DMS79 (cell line): ENCODE measurements around the gene KRT86.
"Not testable (repeated sequence)": the region's sequence is repeated elsewhere in the genome, so short reads cannot be mapped to it uniquely, and the experiment has no call there.

Experiments used
- DNase-seq: peaks from one replicate; lab custom pipeline; 2025; lab: John Stamatoyannopoulos, UW

Gene KRT86

GRCh38 chr12:52251367-52252051 lies 22.9 kb upstream of the KRT86 start:
- DNase-seq, result no peak

GRCh38 chr12:52252175-52252615 lies 22.2 kb upstream of the KRT86 start:
- not testable (repeated sequence) for DNase-seq

DNA sequence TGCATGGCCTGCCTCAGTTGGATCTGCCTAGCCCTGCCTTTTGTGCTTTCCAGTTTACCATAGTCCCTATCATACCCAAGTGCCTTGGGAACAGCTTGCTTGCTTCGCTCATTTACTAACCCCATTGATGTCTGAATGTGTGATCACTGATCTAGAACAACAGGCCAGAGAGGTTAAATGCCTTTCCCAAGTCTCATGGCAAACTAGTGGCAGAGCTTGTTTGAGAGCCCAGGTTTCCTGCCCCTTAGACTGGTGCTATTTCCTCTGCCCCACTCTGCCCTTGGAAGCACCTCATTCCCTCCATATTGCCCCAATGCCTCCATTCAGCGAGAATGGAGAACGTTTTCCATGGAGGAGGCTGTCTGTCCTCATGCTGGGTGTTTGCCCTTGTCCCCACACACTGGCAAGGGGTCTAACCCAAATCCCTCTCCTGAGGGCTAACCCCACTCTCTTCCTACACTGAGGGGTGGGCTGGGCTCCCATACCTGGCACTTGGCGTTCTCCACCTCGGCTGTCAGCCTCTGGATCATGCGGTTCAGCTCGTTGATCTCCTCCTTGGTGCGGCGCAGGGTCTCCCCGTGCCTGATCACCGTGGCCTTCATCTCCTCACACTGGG lies 21.6 kb upstream of the KRT86 start:
- no peak for DNase-seq

DNA sequence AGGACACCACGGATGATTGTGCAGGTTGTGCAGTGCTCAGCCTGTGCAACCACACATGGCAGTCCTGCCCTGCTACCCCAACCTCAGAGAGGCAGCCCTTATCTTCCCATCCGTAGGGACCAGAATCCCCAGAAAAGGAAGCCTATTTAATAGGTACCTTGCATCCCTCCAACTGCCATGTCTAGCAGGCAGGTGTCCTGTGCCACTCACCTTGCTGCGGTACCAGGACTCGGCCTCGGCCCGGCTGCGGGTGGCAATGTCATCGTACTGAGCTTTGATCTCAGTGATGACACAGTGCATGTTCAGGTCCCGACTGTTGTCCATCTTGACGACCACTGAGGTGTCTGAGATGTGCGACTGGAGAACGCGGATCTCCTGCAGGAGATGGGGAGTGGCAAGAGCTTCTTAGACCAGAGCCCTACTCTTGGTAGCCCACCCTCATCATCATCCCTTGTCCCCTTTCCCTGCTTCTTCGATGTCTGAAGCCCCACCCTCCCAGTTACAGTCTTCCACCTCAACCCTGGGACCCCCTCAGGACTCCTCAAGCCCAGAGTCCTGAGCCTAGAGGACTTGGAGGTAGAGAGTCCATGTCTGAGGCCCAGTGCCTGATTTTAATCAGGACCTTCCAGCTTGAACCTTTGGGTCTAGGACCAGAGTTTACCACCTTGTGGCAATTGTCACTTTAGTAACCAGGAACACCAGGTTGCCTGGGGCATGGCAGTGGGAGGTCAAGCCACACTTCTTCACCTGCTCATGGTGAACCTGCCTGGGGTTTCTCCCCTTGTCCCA lies 20.9 kb upstream of the KRT86 start:
- no peak for DNase-seq

DNA sequence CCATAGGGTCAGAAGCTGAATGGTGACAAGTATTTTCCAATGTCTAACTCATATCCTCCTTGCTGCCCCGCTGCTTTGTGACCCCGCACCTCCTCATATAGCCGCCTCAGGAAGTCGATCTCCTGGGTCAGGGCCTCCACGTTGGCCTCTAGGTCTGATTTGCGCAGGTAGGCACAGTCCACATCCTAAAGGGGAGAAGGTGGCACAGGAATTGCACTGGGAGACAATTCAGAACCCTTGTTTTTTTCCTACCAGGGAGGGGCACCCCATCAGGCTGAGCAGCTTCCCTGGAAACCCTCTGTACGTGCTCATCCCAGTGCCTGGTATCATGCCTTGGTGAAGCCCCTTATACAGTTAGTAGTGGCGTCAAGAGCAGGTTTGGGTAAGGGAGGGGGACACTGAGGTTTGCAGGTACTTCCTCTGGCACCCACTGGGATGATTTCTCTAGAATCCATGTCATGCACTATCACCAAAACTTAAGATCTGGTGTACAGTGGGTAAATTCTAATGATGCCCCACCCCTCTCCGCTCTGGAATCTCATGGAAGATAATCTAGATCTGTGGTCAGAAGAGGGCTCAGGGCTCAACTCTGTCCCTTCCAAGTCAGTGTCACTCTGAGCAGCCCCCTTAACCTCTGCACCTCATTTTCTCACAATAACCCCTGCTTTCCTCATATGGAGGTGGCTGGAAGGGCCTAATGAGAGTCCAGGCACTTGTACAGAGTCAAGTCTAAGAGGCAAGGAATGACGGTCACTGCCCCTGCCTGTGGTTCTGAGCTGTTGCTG lies 20.1 kb upstream of the KRT86 start:
- DNase-seq, result no peak

DNA sequence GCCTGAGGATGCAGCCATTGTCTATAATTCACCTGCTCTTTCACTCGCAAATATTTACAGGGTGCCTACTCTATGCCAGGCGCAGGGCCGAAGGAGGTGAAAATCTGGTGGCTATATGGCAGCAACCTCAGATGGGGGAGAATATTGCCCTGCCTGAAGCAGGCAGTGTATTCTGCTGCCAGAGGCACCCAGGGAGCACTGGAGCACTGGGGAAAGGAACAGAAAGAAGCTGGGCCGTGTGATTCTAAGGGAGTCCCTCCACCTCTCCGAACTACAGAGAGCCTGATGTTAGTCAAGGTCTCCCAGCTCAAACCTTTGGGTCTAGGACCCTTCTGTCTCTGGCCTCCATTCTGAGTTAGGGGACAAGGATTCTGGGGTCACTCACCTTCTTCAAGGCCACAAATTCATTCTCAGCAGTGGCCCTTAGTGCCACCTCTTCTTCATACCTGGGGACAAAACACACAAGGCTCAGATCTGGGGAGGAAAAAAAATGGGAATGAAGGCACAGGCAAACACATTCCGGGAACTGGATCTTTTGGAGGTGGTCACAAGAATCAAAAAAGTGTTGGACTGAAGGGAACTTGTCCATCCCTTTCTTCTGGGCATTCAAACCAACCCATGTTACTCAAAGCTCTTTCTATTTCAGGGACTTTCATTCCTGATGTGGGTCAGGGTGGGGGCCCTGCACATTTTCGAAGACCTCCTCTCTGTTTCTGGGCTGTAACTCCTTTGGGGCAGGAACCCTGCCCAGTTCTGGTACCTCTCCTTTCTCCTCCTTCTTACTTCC lies 19.3 kb upstream of the KRT86 start:
- DNase-seq, result no peak

DNA sequence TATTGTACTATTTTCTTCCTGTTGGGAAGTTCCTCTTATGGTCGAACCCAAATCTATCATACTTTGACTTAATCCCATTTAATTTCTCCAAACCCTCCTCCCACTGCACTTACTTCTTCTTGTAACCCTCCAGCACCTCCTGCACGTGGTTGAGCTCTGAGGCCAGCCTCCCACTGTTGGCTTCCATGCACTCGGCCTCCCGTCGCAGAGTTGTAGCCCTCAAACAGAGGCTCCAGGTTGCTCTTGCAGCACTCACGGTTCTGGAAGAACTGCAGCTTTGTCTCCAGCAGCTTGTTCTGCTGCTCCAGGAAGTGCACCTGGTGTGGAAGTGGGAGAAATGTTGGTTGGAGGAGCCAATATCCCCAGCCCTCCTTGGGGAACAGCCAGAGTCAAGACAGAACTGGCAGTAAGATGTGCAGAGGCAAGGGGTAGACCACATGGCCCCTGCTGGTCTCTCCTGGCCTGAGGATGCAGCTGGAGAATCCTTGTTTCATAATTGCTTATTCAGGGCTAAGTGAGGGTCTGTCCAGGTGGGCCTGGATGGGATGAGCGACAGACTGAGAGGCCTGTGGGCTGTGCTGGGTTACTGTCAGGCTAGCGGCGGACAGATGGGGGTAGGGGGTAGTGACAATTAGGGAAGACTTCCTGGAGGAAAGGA lies 18.4 kb upstream of the KRT86 start:
- no peak for DNase-seq

GRCh38 chr12:52256584-52256935 lies 17.9 kb upstream of the KRT86 start:
- DNase-seq, result no peak

GRCh38 chr12:52257074-52257551 lies 17.3 kb upstream of the KRT86 start:
- DNase-seq, result no peak

DNA sequence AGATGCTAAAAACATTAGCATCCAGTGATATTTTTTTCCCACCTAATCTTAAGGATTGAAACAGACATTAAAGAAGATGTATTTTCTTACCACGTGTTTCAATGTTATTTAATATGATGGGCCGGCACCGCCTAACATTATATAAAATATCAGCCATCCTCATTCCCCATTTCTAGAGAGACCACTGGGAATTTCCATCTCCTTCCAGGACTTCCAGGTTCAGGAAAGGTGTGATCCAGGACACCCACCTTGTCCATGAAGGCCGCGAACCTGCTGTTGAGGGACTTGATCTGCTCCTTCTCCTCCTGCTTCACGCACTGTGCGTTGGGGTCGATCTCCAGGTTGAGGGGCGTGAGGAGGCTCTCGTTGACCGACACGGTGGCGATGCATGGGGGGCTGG lies 16.5 kb upstream of the KRT86 start:
- DNase-seq, result not testable (repeated sequence)

- no peak for DNase-seq
Measured at GRCh38 chr12:52258335-52258901, 16.0 kb upstream of the KRT86 start.

DNA sequence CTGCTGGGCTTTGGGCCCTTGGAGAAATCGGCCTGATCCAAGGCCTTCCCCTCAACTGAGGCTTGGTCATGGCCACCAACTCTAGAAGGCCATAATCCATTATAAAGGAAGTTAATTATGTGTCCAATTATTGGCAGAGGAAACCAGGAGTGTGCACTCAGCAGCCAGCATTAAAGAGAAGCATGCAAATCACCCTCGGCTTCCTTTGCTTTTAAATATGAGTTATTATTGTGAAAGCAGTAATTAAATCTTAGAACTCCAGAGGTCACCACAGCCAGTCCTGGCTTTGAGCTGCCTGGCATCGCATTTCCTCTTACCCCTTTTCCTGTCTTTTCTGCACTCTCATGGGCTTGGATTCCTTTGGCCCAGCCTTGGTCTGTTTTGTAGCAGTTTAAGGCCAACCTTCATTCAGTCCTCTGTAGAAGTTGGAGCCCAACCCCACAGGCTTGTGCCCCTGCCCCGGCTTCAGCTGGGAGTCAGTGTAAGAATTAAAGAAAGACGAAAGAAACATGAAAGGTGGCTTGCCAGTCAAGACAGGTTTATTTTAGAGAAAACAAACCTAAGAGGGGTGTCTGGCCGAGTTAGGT lies 14.7 kb upstream of the KRT86 start:
- no peak for DNase-seq

DNA sequence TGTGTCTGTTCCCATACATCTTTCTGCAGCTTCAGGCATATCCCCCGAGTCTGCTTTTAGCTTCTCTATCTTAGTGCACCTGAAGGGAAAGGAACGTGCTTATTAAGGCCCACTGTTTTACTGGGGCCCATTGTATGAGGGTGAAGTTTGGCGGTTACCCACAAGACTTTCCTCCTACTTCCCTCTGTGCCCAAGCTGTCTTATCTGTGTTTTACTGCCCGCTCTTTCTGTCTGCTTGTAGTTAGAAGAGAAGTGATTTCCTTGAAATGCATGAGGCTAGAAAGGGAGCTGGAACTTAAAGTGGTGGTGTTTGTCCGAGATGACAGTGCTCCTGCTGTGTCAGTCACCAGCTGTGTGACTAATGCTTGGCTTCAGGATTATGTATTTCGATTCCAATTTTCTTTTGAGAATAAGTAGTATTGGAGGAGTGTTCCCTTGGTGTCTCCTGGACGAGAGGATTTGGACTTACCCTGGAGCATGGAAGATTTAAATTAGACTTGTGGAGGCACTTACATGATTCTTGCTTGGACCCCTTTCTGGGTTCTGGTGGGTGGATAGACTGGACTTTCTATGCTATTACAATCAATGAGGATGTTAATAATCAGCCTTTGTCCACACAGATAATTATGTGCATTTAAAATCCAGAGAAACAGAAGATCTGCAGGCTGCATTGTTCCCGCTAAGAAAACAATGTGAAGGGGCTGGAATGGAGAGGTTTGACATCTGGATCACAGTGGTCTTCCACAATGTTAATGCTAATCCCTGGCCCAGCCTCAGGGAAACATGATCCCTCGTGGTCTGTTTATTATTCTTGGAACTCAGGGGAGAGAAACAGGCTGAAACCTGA lies 13.9 kb upstream of the KRT86 start:
- DNase-seq, result no peak

DNA sequence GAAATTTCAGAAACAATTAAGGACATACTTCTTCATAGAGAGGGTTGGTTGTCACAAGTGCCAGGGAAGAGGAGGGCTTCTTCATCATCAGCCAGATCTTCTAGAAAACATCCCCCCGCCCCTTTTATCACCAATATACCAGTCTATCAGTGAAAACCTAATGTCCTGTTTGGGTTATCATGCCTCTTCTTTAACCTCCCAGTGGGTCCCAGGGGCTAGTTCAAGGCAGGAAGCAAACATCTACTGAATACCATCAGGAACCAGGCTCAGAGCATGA lies 13.3 kb upstream of the KRT86 start:
- DNase-seq, result no peak

DNA sequence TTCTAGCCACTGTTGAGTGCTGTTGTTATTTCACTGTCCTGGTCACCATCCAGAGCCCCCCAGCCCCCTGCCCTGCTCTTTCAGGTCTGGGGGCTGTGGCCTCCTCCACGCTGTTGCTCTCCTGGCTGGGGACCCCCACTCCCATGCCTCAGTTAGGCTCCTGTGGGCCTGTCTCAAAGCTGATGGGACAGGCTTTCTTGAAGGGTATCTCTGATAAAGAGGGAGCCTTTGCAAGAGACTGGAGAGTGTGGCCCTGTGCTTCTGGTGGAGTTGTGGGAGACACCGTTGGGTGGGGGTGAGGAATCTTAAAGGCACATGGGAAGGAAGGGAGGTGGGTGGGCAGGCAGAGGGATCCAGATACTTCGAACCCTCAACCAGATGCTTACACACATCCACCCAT lies 12.2 kb upstream of the KRT86 start:
- no peak for DNase-seq

DNA sequence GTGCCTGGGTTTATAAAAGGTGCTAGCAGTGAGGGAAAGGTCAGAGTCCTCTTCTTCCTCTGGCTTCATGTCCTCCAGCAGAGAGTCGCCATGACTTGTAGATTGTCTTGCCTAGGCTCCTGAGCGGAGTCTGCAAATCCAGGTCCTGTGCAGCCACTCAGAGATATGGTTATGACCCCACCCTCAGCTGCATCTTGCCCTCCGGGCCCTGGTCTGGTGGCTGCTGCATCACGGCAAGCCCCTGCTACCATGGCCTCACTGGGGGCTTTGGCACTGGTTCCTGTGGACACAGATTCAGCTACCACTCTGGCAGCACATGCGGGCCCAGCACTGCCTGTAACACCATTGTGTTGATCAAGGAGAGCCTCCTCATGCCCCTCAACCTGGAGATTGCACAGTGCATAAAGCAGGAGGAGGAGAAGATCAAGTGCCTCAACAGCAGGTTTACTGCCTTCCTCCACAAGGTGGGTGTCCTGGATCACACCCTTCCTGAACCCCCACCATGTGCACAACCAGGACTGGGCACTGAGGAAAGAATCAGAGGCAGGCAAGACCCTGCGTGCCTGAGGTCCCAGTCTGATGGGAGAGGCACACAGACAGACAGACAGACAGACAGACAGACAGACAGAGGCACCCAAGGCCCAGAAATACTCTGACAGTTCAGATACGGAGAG lies 10.5 kb upstream of the KRT86 start:
- no peak for DNase-seq

DNA sequence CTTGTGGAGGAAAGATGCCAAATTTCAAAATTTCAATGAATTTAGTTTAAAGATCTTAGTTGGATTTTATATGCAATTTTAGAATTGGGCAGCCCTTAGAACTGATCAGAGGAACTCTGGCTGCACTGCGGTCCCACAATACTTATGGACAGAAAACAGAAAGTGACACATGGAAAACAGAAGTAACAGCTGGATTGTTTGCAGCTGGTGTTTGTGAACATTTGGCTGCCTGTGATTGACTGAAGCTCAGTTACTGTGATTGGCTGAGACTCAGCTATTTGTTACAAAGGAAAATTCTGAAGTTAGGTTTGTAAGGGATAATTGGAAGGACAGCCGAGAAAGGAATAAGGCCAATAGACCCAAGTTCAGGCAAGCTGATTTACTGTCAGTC lies 10.0 kb upstream of the KRT86 start:
- no peak for DNase-seq

- no peak for DNase-seq
Measured at GRCh38 chr12:52266514-52266913, 7.9 kb upstream of the KRT86 start.

GRCh38 chr12:52267266-52267665 lies 7.2 kb upstream of the KRT86 start:
- no peak for DNase-seq
